Erythroblast (primary cell): Measurements from ENCODE around the gene SYNPO2.

ENCODE experiments used
- GATA1 ChIP-seq: IDR thresholded peaks from 2 replicates; pipeline ENCODE4 v1.6.1; 2011; ENCODE audit warnings: low read depth, mild to moderate bottlenecking, control low read depth, low read length, moderate library complexity
- POLR2A ChIP-seq: IDR thresholded peaks from 2 replicates; pipeline ENCODE4 v1.6.1; 2011; ENCODE audit warnings: mild to moderate bottlenecking, low read length

GRCh38 chr4:118848242-118848641 is 40.4 kb upstream of the SYNPO2 start:
- no peak for TF ChIP-seq POLR2A
- no peak for TF ChIP-seq GATA1
